HG02642 (cell line): Measurements from ENCODE around the gene CDKN2A.

Experiments used
- ATAC-seq: cut with Tn5 transposase; IDR thresholded peaks from one replicate; pipeline ENCODE4 v1.9.1; 2021; ENCODE audit warnings: mild to moderate bottlenecking; ENCODE audit not compliant: unreplicated experiment, poor library complexity

The CDKN2A gene

GRCh38 chr9:21993893-21994555 is at the start of gene CDKN2A:
CDKN2A (minus strand) TSS chr9:21994392.
- ATAC-seq: peak; percentile 44

- no peak for ATAC-seq
Measured at GRCh38 chr9:22043928-22044327, 49.7 kb upstream of the CDKN2A start.

- ATAC-seq: no peak
Measured at GRCh38 chr9:22041775-22042174, 47.6 kb upstream of the CDKN2A start.

GRCh38 chr9:22041344-22041743 is 47.2 kb upstream of the CDKN2A start:
- ATAC-seq: no peak

GRCh38 chr9:22040760-22041159 is 46.6 kb upstream of the CDKN2A start:
- ATAC-seq: no peak

GRCh38 chr9:22039258-22039657 is 45.1 kb upstream of the CDKN2A start:
- ATAC-seq: no peak

- no peak for ATAC-seq
Measured at GRCh38 chr9:22037954-22038690, 43.9 kb upstream of the CDKN2A start.

GRCh38 chr9:22036866-22037626 is 42.9 kb upstream of the CDKN2A start:
- no peak for ATAC-seq

- no peak for ATAC-seq
Measured at GRCh38 chr9:22035591-22036011, 41.4 kb upstream of the CDKN2A start.

GRCh38 chr9:22033012-22033630 is 38.9 kb upstream of the CDKN2A start:
- no peak for ATAC-seq

- no peak for ATAC-seq
Measured at GRCh38 chr9:22031655-22032411, 37.6 kb upstream of the CDKN2A start.

- peak; percentile 61 for ATAC-seq
Measured at GRCh38 chr9:22030101-22030598, 36.0 kb upstream of the CDKN2A start.

GRCh38 chr9:22029231-22029630 is 35.0 kb upstream of the CDKN2A start:
- no peak for ATAC-seq

- no peak for ATAC-seq
Measured at GRCh38 chr9:22028394-22028793, 34.2 kb upstream of the CDKN2A start.

- ATAC-seq: no peak
Measured at GRCh38 chr9:22026696-22027095, 32.5 kb upstream of the CDKN2A start.

GRCh38 chr9:22022396-22022795 is 28.2 kb upstream of the CDKN2A start:
- no peak for ATAC-seq

- no peak for ATAC-seq
Measured at GRCh38 chr9:22010866-22011625, 16.9 kb upstream of the CDKN2A start.

- ATAC-seq: peak; percentile 40
Measured at GRCh38 chr9:22009506-22009867, 15.3 kb upstream of the CDKN2A start.
